NOMO-1 (cell line): ENCODE data around the gene HOXA10.

Experiments used
- DNase-seq, 2 experiments: peaks; one replicate each; lab custom pipeline; 2025; ENCODE audit not compliant: unreplicated experiment in 2 of 2; lab: John Stamatoyannopoulos, UW

HOXA10 gene

DNA sequence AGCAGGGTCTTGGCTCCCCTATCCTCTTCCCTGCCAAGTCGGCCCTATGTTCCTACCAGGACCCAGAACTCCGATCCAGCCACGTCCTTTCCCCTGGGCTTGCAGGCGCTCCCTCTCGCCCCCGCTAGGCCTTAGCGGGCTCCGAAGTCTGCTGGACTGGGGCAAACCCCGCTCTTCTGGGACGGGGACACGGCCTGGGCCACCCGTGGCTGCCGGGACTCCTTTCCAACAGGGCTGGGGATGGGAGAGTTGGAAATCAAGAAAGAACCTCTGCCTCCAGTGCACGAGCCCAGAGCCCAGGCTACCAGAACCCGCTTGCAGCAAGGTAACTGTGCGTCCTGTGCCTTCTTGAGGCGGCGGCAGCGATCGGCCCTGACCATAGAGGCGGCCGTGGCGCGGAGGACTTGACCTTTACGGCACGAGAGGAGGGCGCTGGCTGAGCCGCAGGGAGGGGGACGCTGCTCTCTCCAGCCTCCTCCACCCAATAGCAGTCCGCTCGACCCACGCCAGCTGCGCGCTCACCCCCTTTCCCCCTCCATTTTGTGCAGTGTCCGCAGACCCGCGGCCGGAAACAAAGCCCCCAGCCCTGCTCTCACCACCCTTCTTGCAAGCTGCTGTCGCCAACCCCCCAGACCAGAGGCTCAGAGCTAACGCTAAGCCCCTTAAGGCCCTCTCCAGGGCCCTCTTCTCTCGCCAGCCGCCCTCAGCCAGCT lies 17.9 kb upstream of the HOXA10 start:
- no peak for DNase-seq

DNA sequence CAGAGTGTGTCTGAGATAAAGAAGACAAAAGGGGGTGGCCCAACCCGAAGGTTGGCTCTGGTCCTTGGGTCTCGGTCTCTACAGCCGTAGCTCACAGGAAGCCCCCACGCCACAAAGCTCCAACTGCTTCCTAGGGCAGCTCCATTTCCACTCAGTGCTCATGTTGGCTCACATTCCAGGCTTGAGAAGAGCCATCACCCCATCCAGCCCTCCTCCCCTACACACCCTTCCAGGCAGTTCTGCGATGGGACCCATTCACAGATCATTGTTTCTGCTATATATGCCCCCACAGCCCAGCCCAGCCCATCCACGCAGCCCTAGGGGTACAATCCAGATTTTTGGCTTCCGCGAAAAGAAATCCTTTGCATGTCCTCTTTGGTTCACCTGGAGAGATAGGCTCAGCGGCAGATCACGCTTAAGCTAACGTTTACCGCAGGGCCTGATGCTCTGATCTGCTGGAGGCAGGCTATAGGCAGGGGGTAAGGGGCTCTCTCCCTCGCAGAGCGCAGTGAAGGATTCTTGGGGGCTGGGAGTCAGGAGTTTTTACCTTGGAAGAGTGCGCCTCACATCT lies 17.1 kb upstream of the HOXA10 start:
- no peak for DNase-seq

DNA sequence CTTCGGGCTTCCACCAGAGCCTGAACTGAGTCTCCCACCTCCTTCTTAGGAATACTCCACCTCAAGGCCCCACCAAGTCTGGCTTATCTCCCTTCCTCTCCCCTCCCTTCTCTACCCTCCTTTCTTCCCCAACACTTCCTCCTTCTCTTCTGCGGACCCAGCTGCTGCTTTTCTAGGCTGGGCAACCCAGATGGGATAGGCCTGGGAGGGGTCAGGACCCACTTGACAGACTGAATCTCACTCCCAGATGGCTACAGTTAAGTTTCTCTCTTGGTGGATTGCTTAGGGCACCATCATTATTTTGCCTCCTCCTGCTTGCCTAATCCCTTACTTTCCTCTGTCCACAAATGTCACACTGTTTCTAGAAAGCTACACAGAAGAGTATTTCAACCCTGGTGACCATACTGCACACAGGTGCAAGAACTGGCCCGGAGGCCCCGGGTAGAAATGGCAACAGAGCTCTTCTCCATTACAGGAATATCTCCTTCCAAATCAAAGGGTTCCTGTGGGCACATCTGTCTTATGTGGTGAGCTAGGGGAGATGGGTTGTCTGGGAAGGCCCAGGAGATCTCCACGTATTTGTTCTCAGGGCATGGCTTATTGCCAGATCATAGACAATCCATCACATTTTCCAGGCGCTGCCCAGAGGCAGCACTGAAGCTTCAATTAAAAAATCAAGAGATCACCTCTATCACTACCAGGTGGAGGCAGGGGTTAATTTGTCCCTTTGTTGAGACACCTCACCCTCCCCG lies 16.1 kb upstream of the HOXA10 start:
- no peak for DNase-seq

DNA sequence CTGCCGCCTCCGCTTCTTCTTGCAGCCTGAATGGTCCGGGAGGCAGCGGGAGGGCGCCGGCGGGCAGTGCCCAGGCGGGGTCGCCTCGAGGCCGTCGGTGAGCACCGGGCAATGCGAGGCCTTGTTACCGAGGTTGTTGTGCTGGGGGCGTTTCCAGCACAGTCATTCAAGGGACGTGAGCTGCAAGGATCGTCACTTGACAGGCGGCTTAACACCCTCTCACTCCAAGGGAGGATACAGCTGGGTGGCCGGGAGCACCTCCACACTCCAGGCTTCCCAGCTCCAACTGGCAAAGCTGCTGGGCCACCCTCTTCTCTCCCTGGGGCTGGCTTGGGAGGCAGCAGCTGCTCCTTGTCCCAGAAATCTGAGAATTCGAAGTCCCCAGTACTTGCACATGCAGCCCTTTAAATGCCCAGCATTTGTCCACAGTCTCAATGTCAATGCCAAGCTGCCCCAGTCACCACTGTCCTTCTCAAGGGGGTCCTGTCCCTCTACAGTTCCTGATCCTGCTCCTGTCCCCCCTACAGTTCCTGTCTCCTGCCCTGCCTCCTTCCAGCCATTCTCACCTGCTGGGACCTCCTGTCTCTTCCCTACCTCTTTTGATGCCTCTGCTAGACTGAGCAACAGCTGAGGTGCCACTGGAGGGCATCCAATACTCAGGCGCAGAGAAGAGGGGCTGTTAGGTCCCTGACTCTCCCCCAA lies 15.3 kb upstream of the HOXA10 start:
- DNase-seq = no peak

DNA sequence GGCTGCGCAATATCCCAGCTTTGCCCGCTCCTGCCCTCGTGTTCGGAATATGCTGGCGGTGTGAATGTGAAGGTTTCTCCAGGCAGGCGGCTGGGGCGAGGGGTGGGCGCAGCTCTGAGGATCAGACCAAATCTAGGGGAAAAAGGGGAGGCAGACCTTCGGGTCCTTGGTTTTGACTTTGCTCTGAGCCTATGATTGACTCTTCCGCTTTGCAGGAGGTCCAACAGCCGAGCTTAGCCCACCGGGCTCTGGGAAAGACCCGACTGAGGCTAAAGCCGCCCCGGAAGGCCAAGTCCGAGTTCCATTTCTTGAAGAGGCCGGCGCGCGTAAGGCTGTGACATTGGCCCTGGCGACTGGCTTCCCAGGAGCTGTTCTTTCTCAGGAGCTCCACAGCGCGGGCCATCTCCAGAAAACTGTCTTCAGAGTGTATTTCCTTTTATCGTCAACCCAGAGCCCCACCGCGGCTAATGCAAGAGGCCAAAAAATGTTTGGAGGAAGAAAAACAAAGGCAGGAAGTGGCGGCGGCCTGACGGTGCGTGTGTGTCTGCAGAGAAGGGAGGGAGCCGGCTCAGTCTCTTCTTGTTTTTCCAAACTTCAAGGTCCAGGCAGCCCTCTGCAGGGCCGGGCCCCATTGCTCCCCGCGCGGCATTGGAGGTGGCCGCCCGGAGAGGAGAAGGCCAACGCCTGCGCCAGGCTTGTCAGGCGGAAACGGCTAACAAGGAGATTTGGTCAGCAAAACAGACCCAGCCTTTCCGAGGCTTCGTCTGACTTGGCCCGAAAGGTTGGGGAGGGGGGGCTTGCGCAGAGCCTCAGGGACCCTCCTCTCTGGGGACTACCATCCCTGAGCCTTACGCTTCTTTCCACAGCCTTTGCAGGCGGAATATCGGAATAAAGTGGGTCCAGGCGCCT lies 14.5 kb upstream of the HOXA10 start:
- DNase-seq = peak; percentile 45 to 61

DNA sequence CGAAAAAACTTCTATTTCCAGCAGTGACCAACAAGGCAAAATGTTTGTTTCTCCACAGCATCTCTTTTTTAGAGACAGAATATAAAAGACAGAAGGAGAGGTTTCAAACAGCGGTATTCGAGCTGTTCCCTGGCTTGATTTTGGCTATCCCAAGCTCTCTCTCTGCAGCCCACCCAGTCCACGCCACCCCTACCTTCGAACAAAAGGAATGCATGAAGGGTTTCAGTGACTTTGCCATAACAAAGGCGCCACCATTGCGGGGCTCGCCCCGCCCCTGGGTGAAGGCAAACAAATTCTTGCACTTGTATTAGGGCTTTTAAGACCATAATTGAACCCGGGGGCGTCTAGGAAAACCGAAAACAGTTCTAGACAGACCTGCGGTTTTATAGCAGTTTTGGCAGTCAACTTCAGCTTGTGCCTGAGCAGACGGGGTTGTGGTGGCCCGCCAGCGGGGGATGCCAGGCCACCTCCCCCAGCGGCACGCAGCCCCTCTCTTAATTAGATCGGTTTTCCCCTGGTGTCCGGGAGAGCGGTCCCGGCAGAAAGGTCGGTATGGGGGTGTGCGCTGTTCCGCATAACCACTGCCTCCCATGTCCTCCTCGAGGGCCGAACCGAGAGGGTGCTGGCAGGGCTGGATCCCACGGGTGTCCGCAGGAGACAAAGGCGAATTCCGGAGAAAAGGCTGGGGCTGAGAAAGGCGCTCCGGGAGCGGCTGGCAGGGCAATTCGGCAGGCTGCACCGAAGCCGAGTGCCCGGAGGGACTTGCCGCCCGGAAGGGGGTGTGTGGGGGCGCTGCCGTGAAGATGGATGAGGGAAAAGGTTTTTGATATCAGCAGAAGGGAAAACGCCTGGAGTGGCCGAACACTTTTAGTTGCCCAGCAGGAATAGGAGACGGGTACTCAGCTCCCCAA lies 13.6 kb upstream of the HOXA10 start:
- no peak for DNase-seq

DNA sequence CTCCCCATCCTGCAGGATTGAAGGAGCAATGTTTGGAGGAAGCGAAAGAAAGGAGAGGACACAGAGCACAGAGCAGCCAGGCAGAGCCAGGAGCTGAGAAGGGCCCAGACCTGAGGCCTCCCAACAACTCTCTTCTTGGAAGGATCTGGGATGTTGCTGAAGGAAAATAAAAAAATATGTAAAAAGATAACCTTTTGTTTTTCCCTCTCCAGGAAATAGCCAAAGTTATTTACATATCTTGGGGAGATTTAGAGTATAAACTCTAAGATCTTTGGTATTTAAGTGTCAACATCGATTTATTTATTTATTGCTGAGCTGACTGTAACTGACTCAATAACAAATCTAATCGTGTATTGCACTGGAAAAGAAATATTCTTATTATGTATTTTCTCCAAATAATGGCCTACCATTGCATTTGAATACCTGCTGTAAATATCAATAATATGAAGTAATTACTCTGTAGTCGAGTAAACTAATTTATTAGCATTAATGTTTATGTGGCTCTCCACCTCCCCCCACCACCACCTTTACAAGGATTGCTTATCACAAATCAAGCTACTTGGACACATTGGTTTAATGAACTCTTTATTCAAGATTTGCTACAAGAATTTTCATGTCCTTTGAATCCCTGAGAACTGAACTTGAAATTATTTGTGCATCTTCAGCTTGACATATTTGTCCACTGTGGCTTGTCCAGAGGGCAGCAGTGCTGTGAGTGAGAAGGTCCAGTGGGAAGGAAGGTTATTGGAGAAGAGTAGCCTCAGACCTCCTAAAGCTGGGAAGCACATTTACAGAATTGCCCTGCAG lies 12.8 kb upstream of the HOXA10 start:
- no peak for DNase-seq

DNA sequence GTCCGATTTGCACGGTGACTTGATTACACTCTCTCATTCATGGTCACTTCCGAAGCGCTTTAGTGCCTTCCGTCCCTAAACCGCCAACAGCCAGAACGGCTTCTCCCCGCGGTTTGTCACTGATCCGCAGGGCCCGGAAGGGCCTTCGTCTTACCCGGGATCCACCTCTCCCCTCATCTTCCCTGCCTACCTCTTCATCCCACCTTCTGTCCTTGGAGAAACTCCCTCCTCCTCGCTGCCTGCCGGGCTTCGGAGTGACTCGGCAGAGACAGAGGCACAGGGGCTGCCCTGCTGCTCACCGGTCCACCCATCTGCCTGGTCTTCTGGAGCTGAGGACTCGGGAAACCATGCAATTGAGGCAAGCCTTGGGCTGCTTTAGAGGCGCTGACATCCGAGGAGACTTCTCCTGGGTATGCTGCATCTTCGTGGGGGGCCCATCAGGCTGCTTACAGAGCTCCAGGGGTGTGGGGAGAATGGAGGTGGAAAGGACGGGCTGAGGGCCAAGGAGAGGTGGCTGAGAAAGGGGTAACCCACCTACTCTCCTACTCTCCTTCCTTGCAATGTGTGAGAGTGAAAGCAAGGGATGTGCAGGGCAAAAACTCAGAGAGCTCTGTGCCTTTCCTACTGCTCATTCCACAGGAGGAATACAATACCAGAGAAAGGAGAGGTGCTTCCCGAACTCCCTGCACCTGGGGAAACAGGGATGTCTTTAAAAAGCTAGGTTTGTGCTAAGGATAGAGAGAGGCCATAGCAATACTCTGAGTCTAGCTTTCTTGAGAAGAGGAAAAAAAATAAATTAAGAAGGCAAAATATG lies 11.9 kb upstream of the HOXA10 start:
- DNase-seq = no peak

DNA sequence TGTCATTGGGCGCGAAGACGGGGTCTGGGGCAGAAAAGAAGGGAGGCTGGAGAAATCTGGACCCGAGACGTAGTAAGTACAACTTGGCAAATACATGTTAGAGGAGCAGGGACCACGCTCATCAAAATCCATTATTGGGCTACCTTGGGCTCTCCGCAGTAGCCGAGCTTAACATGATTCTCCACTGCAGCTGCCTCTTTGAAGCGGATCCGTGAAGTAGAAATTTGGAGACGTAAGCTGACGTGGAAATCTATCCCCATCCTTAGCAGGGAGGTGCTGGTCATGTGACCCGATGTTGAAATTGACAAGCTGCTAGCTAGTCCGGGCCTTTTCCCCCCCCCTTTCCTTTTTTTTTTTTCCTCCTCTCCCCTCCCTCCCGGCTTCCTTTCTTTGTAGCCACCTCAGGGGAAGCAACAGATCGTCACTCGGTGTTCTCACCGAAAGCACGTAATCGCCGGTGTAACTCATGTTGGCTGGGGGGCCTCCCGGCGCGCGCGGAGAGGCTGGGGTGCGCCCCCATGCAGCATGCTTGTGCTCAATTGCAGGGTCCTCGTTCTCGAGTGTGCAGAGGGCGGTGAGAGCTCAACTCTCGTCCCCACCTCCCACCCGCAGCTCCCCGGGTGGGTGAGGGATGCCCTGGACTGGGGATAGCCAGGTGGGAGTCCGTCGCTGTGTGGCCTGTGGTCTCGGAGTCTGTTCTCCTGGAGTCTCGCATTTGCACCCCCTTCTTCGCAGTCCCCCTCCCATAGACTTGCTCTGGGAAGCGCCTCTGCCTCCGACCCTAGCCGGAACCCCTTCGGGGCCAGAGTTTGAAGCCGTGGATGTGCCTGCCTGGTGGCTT lies 11.1 kb upstream of the HOXA10 start, which contains the start of gene HOXA11:
Gene HOXA11, minus strand, starts transcription at position 220 of the 841 bp plus-strand sequence. Its CDS starts 88 bp downstream, at position 132.
- peak; percentile 75 to 86 for DNase-seq

DNA sequence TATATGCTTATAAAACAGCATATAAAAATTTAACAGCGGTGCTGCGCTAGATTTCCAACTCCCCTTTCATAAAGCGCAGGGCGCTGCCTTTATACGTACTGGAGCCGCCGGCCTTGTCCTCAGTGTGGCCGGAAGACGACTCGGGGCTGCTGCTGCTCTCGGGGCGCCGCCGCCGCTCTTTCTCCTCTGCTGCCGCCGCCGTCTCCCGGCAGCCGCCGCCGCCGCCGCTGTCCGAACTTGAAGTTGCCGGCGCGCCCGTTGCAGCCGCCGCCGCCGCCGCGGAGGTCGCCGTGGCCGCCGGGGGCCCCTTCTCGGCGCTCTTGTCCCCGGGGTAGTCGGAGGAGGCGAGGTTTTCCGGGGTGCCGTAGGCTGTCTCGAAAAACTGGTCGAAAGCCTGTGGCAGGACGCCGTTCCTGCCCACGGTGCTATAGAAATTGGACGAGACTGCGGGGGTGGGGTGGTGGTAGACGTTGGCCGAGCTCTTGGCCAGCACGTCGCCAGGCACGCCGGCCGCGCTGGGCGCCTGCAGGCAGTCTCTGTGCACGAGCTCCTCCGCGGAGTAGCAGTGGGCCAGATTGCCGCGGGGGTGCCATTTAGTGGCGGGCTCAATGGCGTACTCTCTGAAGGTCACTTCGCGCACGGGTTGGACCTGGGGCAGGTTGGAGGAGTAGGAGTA lies 10.4 kb upstream of the HOXA10 start:
- peak in 1 of 2 experiments; percentile 34 for DNase-seq

DNA sequence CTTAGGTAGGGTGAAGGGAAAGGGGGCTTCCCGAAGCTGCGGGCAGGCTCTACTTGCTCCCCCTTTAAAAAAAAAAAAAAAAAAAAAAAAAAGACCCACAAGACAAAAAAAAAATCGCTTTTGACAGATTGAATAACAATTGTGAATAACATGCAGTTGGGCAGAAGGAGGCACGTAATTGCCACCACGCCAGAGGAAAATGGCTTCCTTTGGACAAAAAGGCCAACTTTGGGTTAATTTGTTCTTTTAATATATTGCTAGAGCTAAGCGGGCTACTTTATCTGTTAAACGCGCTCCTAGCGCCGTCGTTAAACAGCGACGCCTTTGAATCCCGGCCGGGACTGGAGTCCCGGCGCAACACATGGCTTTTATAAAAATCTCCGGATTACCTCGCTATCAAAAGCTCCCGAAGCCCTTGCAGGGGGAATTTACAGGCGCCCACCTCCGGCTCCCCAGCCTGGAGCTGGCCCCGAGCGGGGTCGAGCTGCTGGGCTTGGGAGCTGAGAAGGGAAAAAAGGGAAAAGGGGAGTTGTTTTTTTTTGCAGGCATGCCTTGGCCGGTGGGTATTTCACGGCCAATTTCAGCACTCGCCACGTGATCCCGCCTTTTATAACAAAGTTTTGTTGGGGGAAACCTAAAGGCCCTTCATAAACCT lies 9.7 kb upstream of the HOXA10 start:
- no peak for DNase-seq

DNA sequence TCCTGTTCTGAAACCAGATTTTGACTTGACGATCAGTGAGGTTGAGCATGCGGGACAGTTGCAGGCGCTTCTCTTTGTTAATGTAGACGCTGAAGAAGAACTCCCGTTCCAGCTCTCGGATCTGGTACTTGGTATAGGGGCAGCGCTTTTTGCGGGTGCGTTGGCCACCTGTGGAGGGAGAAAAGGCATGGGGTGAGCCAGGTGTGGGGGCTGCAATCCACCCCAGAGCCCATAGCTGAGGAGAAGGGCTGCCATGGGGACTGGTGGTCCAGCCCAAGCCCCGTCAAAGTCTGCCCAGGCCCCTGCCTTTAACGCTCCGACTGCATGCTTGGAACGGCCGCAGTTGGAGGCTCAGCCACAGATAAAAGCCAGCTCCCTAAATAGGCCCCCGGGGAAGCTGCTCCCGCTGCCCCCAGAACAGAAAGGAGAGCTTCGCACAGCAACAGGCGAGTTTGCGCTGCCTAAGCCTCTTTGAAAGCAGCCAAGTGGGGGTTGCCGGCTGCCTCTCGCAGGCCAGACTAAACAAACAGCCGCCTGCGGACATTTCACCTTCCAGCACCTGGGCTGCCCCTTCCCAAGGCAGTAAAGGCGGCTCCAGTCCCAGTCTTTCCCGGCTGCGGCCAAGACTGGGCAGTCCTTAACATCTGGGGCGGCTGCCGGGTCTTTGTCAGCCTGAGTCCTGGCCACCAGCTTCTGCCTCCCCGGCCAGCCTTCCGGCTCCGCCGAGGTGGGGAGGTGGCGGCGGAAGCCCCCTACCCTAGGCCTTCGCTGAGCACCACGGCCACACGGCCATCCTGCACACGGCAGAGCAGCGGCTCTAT lies 9.0 kb upstream of the HOXA10 start:
- no peak for DNase-seq

DNA sequence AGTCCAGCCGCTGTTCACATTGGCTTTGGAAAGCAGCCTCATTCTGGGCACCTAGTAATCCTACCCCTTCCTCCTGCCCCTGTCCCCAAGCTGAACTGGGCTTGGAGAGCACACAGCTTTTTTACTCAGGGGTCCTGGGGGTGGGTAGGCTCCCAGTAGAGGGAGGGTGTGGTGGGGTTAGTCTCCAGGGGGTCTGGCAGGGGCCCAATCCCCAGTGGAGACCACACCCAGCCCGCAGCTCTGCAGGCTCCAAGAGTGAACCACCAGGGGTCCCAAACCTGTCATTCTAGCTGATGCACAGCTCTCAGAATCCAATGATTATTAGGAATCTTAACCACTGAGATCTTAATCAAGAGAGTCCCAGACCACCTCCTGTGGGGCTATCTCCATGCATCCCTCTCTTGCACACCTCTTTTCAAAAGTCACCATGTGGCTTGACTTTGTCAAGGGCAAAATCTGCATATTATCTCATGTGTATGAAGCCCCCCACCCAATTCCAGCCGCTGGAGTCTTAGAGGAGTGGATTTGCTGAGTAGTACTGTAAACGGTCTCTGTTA lies 8.2 kb upstream of the HOXA10 start:
- no peak for DNase-seq

DNA sequence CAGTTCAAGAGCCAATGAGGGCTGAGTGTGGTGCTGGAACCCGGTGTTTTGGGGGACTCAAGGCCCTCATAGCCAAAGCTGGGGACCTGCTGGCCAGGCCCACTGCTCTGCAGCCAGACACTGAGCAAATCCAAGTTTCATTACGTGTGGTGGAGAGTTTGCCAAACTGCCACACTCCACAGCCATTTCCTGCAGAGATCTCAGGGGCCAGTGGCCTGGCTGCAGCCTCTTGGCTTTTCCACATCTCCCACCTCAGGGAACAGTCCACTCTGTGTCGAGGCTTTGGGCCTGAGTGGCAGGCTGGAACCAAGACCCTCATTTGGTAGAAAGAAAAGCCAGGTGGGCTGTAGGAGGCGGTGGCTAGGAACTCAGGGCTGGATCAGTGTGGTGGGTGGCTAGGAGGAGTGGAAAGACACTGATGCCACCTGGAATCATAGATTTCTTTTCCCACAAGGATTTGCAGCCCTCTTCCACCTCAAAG lies 7.7 kb upstream of the HOXA10 start:
- DNase-seq = no peak
